Esophagus squamous epithelium (tissue), 5 donors: ENCODE results near the gene GMPS. TPM values are rescaled to one million over a fixed set of nuclear protein-coding genes. Genes with fewer than 3 reads are reported as not detected.
"Not testable (repeated sequence)": the region's sequence is repeated elsewhere in the genome, so short reads cannot be mapped to it uniquely, and the experiment has no call there.

ENCODE experiments used
- DNase-seq: peaks from one replicate; lab custom pipeline; 2025; lab: John Stamatoyannopoulos, UW
- H3K27ac ChIP-seq, 4 donors: fragments of 200-600 bp; sonication (generic); one replicate each; pipeline ENCODE4 v1.5.1; 2016 to 2019; ENCODE audit warnings: mild to moderate bottlenecking in 1 of 4
- H3K27me3 ChIP-seq, 4 donors: fragments of 200-600 bp; sonication (generic); 1 replicate in 3 of 4; 2 replicates in 1 of 4; pipeline versions ENCODE4 v1.5.1 to v1.6.0; 2017 to 2021; ENCODE audit warnings: antibody characterized with exemption in 1 of 4
- H3K36me3 ChIP-seq, 3 donors: fragments of 200-600 bp; sonication (generic); one replicate each; pipeline ENCODE4 v1.5.1; 2016 to 2019
- H3K4me1 ChIP-seq, 3 donors: fragments of 200-600 bp; sonication (generic); one replicate each; pipeline ENCODE4 v1.5.1; 2017 to 2019
- H3K4me3 ChIP-seq, 4 donors: fragments of 200-600 bp; sonication (generic); 1 replicate in 3 of 4; 2 replicates in 1 of 4; pipeline ENCODE4 v1.5.1; 2016 to 2019; ENCODE audit warnings: mild to moderate bottlenecking in 2 of 4, moderate library complexity in 1 of 4
- H3K9me3 ChIP-seq, 3 donors: fragments of 200-600 bp; sonication (generic); one replicate each; pipeline ENCODE4 v1.5.1; 2016 to 2019
- POLR2A ChIP-seq, 4 donors: fragments of 450-650 bp; IDR thresholded peaks; one replicate each; pipeline ENCODE4 v1.6.1; 2017; ENCODE audit warnings: antibody characterized with exemption in 4 of 4, mild to moderate bottlenecking in 4 of 4, moderate library complexity in 3 of 4
- WGBS, 2 donors: methylation state at CpG; one replicate each; pipeline ENCODE4 v1.1.5; 2018; 5-methylcytosine and 5-hydroxymethylcytosine counted together
- intact Hi-C: fragments of 100-400 bp; cut with DNase I; formaldehyde crosslinking; loops from one replicate; pipeline ENCODE4 v1.15.0; 2022
- total RNA-seq, 4 donors: library from RNA; depleted of rRNA; stranded (reverse); fragments of >200 nt; gene quantifications; one replicate each; pipeline ENCODE4 v1.1.0, GENCODE V29; 2016
- TF ChIP-seq, protein P1 (sequence below), 6 experiments: fragments of 450-650 bp in 4 of 6; fragments of 200-600 bp in 2 of 6; sonication (generic) in 2 of 6; IDR thresholded peaks; one replicate each; pipeline ENCODE4 v1.5.1; 2016 to 2019; ENCODE audit warnings: antibody characterized with exemption in 6 of 6, mild to moderate bottlenecking in 4 of 6, moderate library complexity in 4 of 6
- donor health status: DM: yes; HTN: yes; CAD: no.

The GMPS gene
- total RNA-seq, 4 donors from 2014 or later, result 14.3 to 47.9 (median 36.8) TPM

DNA sequence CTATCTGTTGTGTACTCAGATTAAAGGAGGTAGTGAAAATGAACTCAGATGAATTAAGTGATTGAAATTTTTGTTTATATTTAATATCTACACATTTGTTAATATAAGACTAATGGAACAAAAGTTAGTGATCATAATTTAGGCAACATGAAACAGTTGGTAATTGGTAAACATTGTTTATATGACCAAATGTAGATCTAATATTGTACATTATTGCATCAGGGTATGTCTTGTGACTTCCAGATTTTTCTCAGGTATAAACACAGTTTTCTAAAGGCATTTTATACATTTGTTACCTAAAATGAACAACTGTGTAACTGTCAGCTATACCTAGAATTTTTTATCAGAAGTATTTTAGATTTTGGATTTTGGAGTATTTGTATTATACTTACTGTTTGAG lies 14.8 kb downstream of the GMPS start:
- no peaks in the 10 kb centered on the region for H3K9me3 ChIP-seq
- TF ChIP-seq, protein P1, sequence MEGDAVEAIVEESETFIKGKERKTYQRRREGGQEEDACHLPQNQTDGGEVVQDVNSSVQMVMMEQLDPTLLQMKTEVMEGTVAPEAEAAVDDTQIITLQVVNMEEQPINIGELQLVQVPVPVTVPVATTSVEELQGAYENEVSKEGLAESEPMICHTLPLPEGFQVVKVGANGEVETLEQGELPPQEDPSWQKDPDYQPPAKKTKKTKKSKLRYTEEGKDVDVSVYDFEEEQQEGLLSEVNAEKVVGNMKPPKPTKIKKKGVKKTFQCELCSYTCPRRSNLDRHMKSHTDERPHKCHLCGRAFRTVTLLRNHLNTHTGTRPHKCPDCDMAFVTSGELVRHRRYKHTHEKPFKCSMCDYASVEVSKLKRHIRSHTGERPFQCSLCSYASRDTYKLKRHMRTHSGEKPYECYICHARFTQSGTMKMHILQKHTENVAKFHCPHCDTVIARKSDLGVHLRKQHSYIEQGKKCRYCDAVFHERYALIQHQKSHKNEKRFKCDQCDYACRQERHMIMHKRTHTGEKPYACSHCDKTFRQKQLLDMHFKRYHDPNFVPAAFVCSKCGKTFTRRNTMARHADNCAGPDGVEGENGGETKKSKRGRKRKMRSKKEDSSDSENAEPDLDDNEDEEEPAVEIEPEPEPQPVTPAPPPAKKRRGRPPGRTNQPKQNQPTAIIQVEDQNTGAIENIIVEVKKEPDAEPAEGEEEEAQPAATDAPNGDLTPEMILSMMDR (IDR thresholded peaks at IDR 0.05), result no peak
- no peak for TF ChIP-seq POLR2A (IDR thresholded peaks at IDR 0.05)
- H3K27ac ChIP-seq, result no peak overlapping the region
- peaks cover 0 to 24% (median 4%) of the 10 kb centered on the region in 3 donors for H3K4me1 ChIP-seq
- no peak overlapping the region for H3K4me3 ChIP-seq
- no peaks in the 10 kb centered on the region for H3K36me3 ChIP-seq
- no peak for DNase-seq
- intact Hi-C loops, result no loop called here
- H3K27me3 ChIP-seq, result no peaks in the 10 kb centered on the region

DNA sequence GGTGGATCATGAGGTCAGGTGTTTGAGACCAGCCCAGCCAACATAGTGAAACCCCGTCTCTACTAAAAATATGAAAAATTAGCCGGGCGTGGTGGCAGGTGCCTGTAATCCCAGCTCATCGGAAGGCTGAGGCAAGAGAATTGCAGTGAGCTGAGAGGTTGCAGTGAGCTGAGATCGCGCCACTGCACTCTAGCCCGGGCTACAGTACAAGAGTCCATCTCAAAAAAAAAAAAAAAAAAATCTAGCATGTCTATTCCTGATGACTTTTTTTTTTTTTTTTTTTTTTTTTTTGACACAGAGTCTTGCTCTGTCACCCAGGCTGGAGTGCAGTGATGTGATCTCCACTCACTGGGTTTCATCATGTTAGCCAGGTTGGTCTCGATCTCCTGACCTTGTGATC lies 15.9 kb downstream of the GMPS start:
- H3K9me3 ChIP-seq, H3K4me3 ChIP-seq, H3K36me3 ChIP-seq, intact Hi-C loops, DNase-seq, H3K27ac ChIP-seq, H3K27me3 ChIP-seq: not testable (repeated sequence)
- peaks cover 0 to 30% (median 5%) of the 10 kb centered on the region in 3 donors for H3K4me1 ChIP-seq
- WGBS, 2 donors, result 90 to 93% methylated on average over 7 of the region's 8 CpGs

DNA sequence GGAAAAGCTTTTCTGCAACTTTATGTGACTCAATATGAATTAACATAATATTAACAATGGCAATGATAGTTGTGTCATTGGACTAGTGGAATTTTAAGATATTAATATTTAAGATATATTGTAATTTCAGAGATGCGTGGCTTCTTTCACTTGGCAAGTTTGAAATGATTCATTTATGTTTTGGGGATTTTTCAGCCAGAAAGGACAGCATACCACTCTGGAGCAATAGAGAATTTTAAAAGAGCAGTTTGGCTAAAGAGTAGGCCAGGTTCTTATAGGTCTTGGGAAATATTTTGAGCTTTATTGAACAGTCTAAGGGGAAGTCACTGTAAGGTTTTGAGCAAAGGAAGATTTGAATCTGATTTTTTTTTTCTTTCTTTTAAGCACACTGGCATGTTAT lies 16.5 kb downstream of the GMPS start:
- WGBS, 2 donors, result 62 to 78% methylated on average over 1 of the region's 1 CpG
- Histone ChIP-seq H3K27me3 (no peaks in the 10 kb centered on the region), H3K9me3 (no peaks in the 10 kb centered on the region), H3K4me3 (no peak overlapping the region), H3K4me1 (peaks cover 0 to 25% (median 5%) of the 10 kb centered on the region in 3 donors), H3K36me3 (no peaks in the 10 kb centered on the region), H3K27ac (no peak overlapping the region)
- intact Hi-C loops, result no loop called here
- no peak for DNase-seq
- TF ChIP-seq POLR2A (IDR thresholded peaks at IDR 0.05), result no peak
- TF ChIP-seq, protein P1 (IDR thresholded peaks at IDR 0.05), result no peak

DNA sequence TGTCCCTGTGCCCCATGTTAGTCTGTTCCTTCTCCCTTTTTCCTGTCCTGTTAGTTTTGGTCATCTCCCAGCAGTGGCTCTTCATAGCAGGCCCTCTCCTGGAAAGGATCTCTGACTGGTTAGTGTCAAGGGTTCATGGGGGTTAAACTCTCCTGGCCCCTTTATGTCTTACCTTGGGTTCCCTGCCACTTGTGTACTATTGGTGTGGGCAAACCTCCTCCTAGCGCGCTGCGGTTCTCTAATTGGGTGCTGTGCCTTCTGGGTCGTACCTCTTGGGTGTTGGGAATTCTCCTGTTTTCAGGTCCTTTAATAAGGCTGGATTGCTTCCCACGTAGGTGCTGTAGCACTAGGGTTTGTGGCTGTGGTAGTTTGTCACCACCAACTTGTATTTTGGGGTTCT lies 18.8 kb downstream of the GMPS start:
- H3K27ac ChIP-seq, result no peak overlapping the region
- 82 to 90% methylated on average over 5 of the region's 5 CpGs for WGBS, 2 donors
- no peak overlapping the region for H3K4me3 ChIP-seq
- H3K27me3 ChIP-seq, result no peaks in the 10 kb centered on the region
- peaks cover 0 to 25% (median 5%) of the 10 kb centered on the region in 3 donors for H3K4me1 ChIP-seq
- no peak for DNase-seq
- TF ChIP-seq, protein P1 (IDR thresholded peaks at IDR 0.05), result no peak
- TF ChIP-seq POLR2A (IDR thresholded peaks at IDR 0.05), result no peak
- peaks cover 0 to 8% (median 0%) of the 10 kb centered on the region in 3 donors for H3K36me3 ChIP-seq
- H3K9me3 ChIP-seq, result no peaks in the 10 kb centered on the region
- intact Hi-C loops, result no loop called here

DNA sequence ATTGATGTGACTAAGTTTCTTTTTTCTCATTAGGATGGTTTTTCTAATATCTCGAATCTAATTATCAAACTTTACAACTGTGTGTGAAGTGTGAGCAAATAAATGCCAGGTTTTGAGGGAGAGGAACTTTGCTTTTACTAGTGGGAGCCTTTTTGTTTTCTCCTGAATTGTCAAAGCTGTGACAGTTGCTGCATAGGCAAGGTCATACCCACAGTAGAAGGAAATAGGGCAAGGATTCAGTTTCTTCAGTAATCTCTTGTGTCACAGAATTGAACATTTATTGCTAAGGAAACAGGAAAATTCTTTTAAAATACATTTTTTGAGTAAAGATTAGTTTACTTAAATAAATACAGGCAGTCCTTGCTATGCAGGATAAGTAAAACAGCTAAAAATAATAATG lies 19.5 kb downstream of the GMPS start:
- TF ChIP-seq, protein P1 (IDR thresholded peaks at IDR 0.05), result no peak
- TF ChIP-seq POLR2A (IDR thresholded peaks at IDR 0.05), result no peak
- Histone ChIP-seq H3K4me1 (peaks cover 0 to 25% (median 5%) of the 10 kb centered on the region in 3 donors), H3K36me3 (peaks cover 0 to 16% (median 0%) of the 10 kb centered on the region in 3 donors), H3K27me3 (no peaks in the 10 kb centered on the region), H3K9me3 (no peaks in the 10 kb centered on the region), H3K27ac (no peak overlapping the region), H3K4me3 (no peak overlapping the region)
- 56 to 60% methylated on average over 1 of the region's 1 CpG for WGBS, 2 donors
- intact Hi-C loops, result no loop called here
- DNase-seq, result no peak

DNA sequence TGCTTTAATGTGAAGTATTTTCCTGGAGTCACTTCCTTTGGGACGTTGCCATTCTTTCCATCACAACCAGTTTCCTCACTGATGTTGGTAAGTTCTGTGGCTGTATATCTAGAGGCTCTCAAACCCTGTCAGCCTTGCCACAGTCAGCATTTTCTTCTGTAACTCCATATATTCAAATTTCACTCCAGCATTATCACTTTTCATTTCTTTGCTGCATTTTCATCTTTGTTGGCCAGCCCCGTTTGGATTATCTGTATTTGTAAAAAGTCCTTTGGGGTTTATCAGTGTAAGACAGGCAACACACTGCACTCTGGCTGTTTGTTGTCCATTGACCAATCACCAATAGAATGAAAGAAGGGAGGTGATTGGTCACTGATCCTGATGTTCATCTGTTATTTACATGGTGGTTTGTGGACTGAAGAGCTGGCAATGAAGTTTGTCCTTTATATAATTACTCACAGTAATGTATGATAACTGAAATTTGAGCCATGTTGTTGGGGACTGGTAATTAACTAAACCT lies 20.3 kb downstream of the GMPS start:
- no peaks in the 10 kb centered on the region for H3K27me3 ChIP-seq
- H3K36me3 ChIP-seq, result peaks cover 0 to 24% (median 0%) of the 10 kb centered on the region in 3 donors
- peaks cover 0 to 25% (median 5%) of the 10 kb centered on the region in 3 donors for H3K4me1 ChIP-seq
- H3K4me3 ChIP-seq, result no peak overlapping the region
- no peak for DNase-seq
- intact Hi-C loops, result no loop called here
- H3K9me3 ChIP-seq, result no peaks in the 10 kb centered on the region
- 28 to 44% methylated on average over 2 of the region's 2 CpGs for WGBS, 2 donors
- no peak overlapping the region for H3K27ac ChIP-seq
- TF ChIP-seq POLR2A (IDR thresholded peaks at IDR 0.05), result no peak
- TF ChIP-seq, protein P1 (IDR thresholded peaks at IDR 0.05), result no peak
